ENCODE data around the gene MAGEC2. TPM values are rescaled to one million over a fixed set of nuclear protein-coding genes. Genes with fewer than 3 reads are reported as not detected.

The MAGEC2 gene, protein sequence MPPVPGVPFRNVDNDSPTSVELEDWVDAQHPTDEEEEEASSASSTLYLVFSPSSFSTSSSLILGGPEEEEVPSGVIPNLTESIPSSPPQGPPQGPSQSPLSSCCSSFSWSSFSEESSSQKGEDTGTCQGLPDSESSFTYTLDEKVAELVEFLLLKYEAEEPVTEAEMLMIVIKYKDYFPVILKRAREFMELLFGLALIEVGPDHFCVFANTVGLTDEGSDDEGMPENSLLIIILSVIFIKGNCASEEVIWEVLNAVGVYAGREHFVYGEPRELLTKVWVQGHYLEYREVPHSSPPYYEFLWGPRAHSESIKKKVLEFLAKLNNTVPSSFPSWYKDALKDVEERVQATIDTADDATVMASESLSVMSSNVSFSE
- polyA plus RNA-seq: not detected
- long read RNA-seq, donor 1: 0 reads
- long read RNA-seq, donor 2: 0 reads
- long read RNA-seq, donor 3: 0 reads
- long read RNA-seq, donor 4: 0 reads
- long read RNA-seq, donor 5: 0 reads
- long read RNA-seq, donor 6: 0 reads
- long read RNA-seq, donor 7: 0 reads
- long read RNA-seq, donor 8: 0 reads
- long read RNA-seq, donor 9: 0 reads
- long read RNA-seq, donor 10: 0 reads
- long read RNA-seq, donor 11: 0 reads

DNA sequence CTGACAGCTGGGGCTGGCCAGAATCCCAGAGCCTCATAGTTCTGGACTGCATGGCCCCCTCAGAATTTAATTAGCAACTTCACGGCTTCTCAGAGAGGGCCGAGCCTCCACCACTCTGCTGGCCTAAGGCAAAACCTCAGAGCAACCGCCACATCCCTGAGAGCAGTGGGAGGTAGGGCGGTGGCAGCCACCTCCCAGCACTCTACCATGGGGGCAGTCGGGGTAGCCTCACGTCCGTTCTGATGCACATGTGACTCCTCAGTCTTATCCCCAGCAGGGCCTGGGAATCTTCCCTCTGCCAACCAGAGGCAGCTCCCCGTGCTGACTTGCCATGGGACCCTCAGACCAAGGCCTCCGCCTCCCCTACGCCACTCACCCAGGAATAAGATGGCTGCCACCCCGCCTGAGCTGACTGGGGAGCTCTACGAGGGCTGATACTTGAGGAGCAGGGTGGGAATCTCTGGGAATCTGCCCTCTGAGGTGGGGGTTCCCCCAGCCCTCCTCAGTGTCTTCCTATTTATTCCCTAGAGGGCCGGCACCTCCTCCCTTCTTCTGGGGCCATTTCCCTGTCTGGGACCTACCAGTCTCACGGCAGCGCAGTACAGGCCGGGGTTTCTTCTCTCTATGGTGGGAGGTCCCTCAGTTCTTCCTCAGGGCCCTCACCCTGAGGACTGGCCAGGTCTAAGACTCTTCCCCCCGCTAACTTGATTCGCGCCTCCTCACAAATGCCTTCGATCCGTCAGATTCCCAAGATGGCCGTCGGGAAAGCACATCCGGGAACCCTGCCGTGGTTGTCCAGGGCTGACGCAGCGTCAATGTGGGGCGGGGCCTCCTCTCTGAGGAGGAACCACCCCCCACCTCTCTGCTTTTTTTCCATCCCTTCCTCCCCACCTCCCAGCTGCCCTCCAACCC is at the start of gene MAGEC2:
Gene MAGEC2 (minus strand): TSS at position 769 of the 912 bp plus-strand sequence. CDS start 1,303 bp downstream, outside the sequence.
- no peak for DNase-seq
- no peaks in the 10 kb centered on the region for H3K27me3 ChIP-seq (ENCODE audit: control insufficient read depth, insufficient read depth, low read length)
- H3K9me3 ChIP-seq (ENCODE audit: control insufficient read depth, low read depth, low read length): no peaks in the 10 kb centered on the region
- H3K4me3 ChIP-seq (ENCODE audit: low read length): no peak within 1 kb of the TSS
- H3K4me1 ChIP-seq (ENCODE audit: control insufficient read depth, insufficient read depth, low read length): no peaks in the 10 kb centered on the region
- no CpG with 5 or more reads among the region's 28 CpGs for WGBS (ENCODE audit: insufficient coverage, low lambda C conversion rate)
- H3K27ac ChIP-seq (ENCODE audit: low read length): no peak within 1 kb of the TSS
- H3K36me3 ChIP-seq (ENCODE audit: control insufficient read depth, insufficient read depth, low read length): no peaks in the 10 kb centered on the region

DNA sequence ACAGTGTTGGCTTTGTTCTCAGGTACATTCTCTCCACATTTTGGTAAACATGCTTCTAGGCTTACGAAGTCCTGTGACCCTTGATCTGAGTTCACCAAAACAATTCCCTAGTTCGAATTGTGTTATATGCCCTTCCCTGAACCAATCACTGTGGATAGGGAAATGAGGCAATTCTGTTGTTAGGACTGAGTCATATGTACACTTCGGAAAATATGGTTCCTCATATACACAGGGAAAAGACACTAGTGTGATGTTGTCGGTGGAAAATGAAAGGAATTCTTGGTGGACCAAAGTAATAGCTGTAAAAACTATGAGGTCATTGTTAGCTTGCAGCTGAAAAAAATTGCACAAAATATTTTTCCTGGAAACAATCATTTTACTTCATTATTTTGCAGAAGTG is 46.6 kb upstream of the MAGEC2 start:
- no peaks in the 10 kb centered on the region for H3K9me3 ChIP-seq (ENCODE audit: control insufficient read depth, low read depth, low read length)
- H3K27me3 ChIP-seq (ENCODE audit: control insufficient read depth, insufficient read depth, low read length): no peaks in the 10 kb centered on the region
- no peak overlapping the region for H3K27ac ChIP-seq (ENCODE audit: low read length)
- H3K4me1 ChIP-seq (ENCODE audit: control insufficient read depth, insufficient read depth, low read length): no peaks in the 10 kb centered on the region
- DNase-seq: no peak
- no peaks in the 10 kb centered on the region for H3K36me3 ChIP-seq (ENCODE audit: control insufficient read depth, insufficient read depth, low read length)
- WGBS (ENCODE audit: insufficient coverage, low lambda C conversion rate): no CpG with 5 or more reads among the region's 4 CpGs
- H3K4me3 ChIP-seq (ENCODE audit: low read length): no peak overlapping the region

DNA sequence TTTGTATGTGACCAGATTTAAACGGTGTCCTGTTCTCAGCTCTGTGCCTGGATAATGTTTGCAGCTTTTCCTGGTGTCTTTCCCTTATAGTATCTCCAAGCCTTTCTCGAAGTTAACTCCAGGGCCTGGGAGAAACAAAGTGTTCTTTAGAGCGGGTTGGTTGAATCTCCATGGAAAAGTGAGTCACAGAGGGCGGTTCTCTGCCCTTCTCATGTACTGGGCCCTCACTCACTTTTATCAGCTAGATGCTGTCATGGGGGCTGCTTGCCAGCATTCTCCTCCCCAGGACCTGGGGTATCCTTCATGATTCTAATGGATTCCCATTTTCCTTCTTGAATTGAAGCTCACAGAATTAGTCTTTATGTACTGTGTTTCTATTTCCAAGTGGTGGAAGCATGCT is 46.1 kb upstream of the MAGEC2 start:
- Histone ChIP-seq H3K9me3 (ENCODE audit: control insufficient read depth, low read depth, low read length) (no peaks in the 10 kb centered on the region), H3K4me3 (ENCODE audit: low read length) (no peak overlapping the region), H3K36me3 (ENCODE audit: control insufficient read depth, insufficient read depth, low read length) (no peaks in the 10 kb centered on the region), H3K4me1 (ENCODE audit: control insufficient read depth, insufficient read depth, low read length) (no peaks in the 10 kb centered on the region), H3K27me3 (ENCODE audit: control insufficient read depth, insufficient read depth, low read length) (no peaks in the 10 kb centered on the region), H3K27ac (ENCODE audit: low read length) (no peak overlapping the region)
- no peak for DNase-seq
- WGBS (ENCODE audit: insufficient coverage, low lambda C conversion rate): no CpG with 5 or more reads among the region's 4 CpGs

DNA sequence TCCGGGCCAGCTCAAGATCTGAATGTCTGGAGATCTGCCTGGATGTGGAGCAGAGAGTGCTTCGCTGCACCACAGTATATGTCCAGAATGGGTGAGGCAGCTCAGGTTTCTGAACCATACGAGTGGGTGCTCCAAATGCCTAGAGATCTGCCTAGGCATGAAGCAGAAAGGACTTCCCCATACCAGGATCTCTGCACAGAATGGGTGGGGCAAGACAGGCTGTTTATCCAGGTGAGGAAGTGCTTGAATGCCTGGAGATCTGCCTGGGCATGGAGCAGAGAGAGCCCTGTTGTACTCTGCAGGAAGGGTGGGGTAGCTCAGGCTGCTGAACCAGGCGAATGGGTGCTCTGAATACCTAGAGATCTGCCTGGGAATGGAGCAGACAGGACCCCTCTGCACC is 45.4 kb upstream of the MAGEC2 start:
- no CpG with 5 or more reads among the region's 4 CpGs for WGBS (ENCODE audit: insufficient coverage, low lambda C conversion rate)
- no peak overlapping the region for H3K27ac ChIP-seq (ENCODE audit: low read length)

DNA sequence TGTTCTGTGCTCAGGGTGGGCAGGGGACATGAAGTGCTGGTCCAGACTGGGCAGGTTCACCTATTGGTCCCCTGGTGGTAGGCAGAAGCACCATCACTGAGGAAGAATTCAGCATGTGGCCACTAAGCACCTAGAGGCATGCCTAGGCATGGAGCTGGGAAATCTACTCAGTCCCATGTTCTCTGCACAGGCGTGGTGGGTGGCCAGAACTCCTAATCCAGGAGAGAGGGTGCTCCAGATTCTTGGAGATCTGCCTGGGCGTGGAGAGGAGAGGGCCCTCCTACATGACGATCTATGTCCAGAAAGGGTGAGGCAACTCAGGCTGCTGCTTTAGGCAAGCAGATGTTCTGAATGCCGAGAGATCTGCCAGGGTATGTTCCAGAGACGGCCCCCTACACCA is 44.6 kb upstream of the MAGEC2 start:
- H3K36me3 ChIP-seq (ENCODE audit: control insufficient read depth, insufficient read depth, low read length): no peaks in the 10 kb centered on the region
- no peak overlapping the region for H3K4me3 ChIP-seq (ENCODE audit: low read length)
- no peaks in the 10 kb centered on the region for H3K9me3 ChIP-seq (ENCODE audit: control insufficient read depth, low read depth, low read length)
- no peak overlapping the region for H3K27ac ChIP-seq (ENCODE audit: low read length)
- no peaks in the 10 kb centered on the region for H3K4me1 ChIP-seq (ENCODE audit: control insufficient read depth, insufficient read depth, low read length)
- no peaks in the 10 kb centered on the region for H3K27me3 ChIP-seq (ENCODE audit: control insufficient read depth, insufficient read depth, low read length)
- no CpG with 5 or more reads among the region's 5 CpGs for WGBS (ENCODE audit: insufficient coverage, low lambda C conversion rate)
- DNase-seq: no peak

More for the DNA sequence above, 45.4 kb upstream of the MAGEC2 start:
- H3K9me3 ChIP-seq (ENCODE audit: control insufficient read depth, low read depth, low read length): no peaks in the 10 kb centered on the region
- no peaks in the 10 kb centered on the region for H3K4me1 ChIP-seq (ENCODE audit: control insufficient read depth, insufficient read depth, low read length)
- H3K36me3 ChIP-seq (ENCODE audit: control insufficient read depth, insufficient read depth, low read length): no peaks in the 10 kb centered on the region
- H3K27me3 ChIP-seq (ENCODE audit: control insufficient read depth, insufficient read depth, low read length): no peaks in the 10 kb centered on the region
- no peak overlapping the region for H3K4me3 ChIP-seq (ENCODE audit: low read length)
- no peak for DNase-seq

DNA sequence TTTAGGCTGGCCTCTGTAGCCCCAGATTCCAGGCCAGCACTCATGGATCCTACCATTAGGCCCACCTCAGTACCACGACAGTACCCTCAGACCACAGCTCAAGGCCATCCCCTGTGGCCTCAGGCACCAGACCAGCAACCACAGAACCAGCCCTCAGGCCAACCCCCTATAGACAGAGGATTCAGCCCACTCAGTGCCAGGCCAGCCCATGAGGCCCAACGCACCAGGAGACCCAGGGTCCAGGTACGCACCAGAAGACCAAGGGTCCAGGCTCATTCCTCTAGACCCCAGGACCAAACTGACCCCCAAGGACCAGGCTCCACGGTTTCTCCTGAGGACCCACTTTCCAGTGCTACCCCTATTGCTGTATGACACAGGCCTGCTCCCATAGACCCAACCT is 39.5 kb upstream of the MAGEC2 start:
- no CpG with 5 or more reads among the region's 4 CpGs for WGBS (ENCODE audit: insufficient coverage, low lambda C conversion rate)

DNA sequence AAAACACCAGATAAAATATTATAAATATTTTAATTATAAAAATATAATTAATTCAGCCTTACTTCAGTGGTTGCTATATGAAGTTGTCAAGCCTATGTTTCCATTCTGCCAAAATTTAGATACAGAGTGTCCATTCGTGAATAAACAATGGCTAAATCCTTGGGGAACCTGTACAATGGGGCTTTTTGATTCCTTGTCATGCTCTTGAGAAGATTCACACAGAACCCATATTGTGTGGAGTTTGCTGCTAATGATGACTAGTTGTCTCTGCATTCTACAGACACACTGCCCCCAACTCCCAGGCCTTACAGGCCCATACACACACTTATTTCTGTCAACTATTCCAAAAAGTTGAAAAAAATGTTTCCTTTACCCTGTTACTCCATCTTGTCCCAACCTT is 33.4 kb upstream of the MAGEC2 start:
- DNase-seq: no peak
- no peaks in the 10 kb centered on the region for H3K27me3 ChIP-seq (ENCODE audit: control insufficient read depth, insufficient read depth, low read length)
- H3K27ac ChIP-seq (ENCODE audit: low read length): no peak overlapping the region
- H3K9me3 ChIP-seq (ENCODE audit: control insufficient read depth, low read depth, low read length): no peaks in the 10 kb centered on the region
- H3K36me3 ChIP-seq (ENCODE audit: control insufficient read depth, insufficient read depth, low read length): no peaks in the 10 kb centered on the region
- no peak overlapping the region for H3K4me3 ChIP-seq (ENCODE audit: low read length)
- no peaks in the 10 kb centered on the region for H3K4me1 ChIP-seq (ENCODE audit: control insufficient read depth, insufficient read depth, low read length)
- no CpG with 5 or more reads among the region's 1 CpG for WGBS (ENCODE audit: insufficient coverage, low lambda C conversion rate)

More for the DNA sequence above, 39.5 kb upstream of the MAGEC2 start:
- H3K4me3 ChIP-seq (ENCODE audit: low read length): no peak overlapping the region
- H3K9me3 ChIP-seq (ENCODE audit: control insufficient read depth, low read depth, low read length): no peaks in the 10 kb centered on the region
- H3K27ac ChIP-seq (ENCODE audit: low read length): no peak overlapping the region
- no peak for DNase-seq
- H3K4me1 ChIP-seq (ENCODE audit: control insufficient read depth, insufficient read depth, low read length): no peaks in the 10 kb centered on the region
- no peaks in the 10 kb centered on the region for H3K36me3 ChIP-seq (ENCODE audit: control insufficient read depth, insufficient read depth, low read length)
- H3K27me3 ChIP-seq (ENCODE audit: control insufficient read depth, insufficient read depth, low read length): no peaks in the 10 kb centered on the region

DNA sequence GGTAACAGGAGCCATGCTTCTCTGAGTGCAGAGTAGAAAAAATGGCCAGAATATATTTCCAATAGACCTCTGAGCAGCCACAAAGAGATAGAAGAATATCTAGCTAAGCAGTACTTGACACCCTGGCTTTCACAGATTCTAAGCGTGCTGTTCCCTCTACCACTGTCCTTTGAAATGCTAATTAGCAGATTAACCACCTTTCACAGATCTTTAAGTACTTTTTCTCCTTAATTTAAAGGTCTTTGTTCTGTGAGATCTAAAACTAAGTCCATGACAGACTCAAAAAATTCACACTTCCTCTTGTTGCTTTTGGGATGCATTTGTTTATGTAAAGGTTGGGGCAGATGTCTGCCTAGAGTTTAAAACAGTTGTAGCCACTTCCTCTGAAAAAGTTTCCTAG is 28.3 kb upstream of the MAGEC2 start:
- no peak for DNase-seq
- WGBS (ENCODE audit: insufficient coverage, low lambda C conversion rate): no CpG with 5 or more reads among the region's 1 CpG

DNA sequence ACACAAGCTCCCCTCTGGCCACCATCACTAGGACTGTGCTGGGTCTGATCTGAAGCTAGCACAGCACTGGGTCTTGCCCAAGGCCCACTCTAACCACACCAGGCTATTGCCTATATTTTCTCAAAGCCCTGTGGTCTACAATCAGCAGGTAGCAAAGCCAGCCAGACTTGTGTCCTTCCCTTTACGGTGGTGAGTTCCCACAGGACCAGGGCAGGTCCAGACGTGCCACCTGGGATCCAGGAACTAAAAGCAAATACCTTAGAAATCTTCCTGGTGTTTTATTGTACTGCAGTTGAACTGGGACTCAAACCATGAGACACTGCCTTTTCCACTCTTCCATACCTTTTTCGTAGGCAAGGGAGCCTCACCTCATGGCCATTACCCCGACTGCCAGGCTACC is 9.0 kb upstream of the MAGEC2 start:
- Histone ChIP-seq H3K27me3 (ENCODE audit: control insufficient read depth, insufficient read depth, low read length) (no peaks in the 10 kb centered on the region), H3K27ac (ENCODE audit: low read length) (no peak overlapping the region), H3K4me3 (ENCODE audit: low read length) (no peak overlapping the region), H3K36me3 (ENCODE audit: control insufficient read depth, insufficient read depth, low read length) (no peaks in the 10 kb centered on the region), H3K4me1 (ENCODE audit: control insufficient read depth, insufficient read depth, low read length) (no peaks in the 10 kb centered on the region), H3K9me3 (ENCODE audit: control insufficient read depth, low read depth, low read length) (no peaks in the 10 kb centered on the region)
- no CpG with 5 or more reads among the region's 4 CpGs for WGBS (ENCODE audit: insufficient coverage, low lambda C conversion rate)
- DNase-seq: no peak

More for the DNA sequence above, 28.3 kb upstream of the MAGEC2 start:
- Histone ChIP-seq H3K27ac (ENCODE audit: low read length) (no peak overlapping the region), H3K4me1 (ENCODE audit: control insufficient read depth, insufficient read depth, low read length) (no peaks in the 10 kb centered on the region), H3K36me3 (ENCODE audit: control insufficient read depth, insufficient read depth, low read length) (no peaks in the 10 kb centered on the region), H3K27me3 (ENCODE audit: control insufficient read depth, insufficient read depth, low read length) (no peaks in the 10 kb centered on the region), H3K9me3 (ENCODE audit: control insufficient read depth, low read depth, low read length) (no peaks in the 10 kb centered on the region), H3K4me3 (ENCODE audit: low read length) (no peak overlapping the region)

DNA sequence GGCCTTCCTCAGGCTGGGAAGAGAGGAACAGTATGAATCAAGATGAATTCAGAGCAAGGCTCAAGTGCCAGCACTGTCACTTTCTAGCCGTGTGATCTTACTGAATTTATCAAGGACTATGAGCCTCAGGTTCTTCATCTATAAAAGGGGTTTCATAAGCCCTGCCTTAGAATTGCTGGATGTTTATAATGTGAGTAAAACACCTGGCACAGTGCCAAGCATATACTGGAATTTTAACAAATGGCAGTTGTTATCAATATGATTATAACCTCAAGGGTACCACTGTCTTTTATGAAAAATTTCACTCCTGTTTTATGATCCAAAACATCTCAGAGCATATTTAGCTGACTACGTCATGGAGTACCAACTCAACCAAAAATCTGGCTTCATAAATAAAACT is 4.0 kb downstream of the MAGEC2 start:
- Histone ChIP-seq H3K9me3 (ENCODE audit: control insufficient read depth, low read depth, low read length) (no peaks in the 10 kb centered on the region), H3K27ac (ENCODE audit: low read length) (no peak overlapping the region), H3K4me3 (ENCODE audit: low read length) (no peak overlapping the region), H3K4me1 (ENCODE audit: control insufficient read depth, insufficient read depth, low read length) (no peaks in the 10 kb centered on the region), H3K27me3 (ENCODE audit: control insufficient read depth, insufficient read depth, low read length) (no peaks in the 10 kb centered on the region), H3K36me3 (ENCODE audit: control insufficient read depth, insufficient read depth, low read length) (no peaks in the 10 kb centered on the region)
- no CpG with 5 or more reads among the region's 2 CpGs for WGBS (ENCODE audit: insufficient coverage, low lambda C conversion rate)
- no peak for DNase-seq
